Activated gamma-delta T cell treated with anti-CD3 and anti-CD28 coated beads, Interleukin-2, amount 50 U/mL, for 16 hours (primary cell): ENCODE data around the gene ERCC8.
"Not testable (repeated sequence)": the region's sequence is repeated elsewhere in the genome, so short reads cannot be mapped to it uniquely, and the experiment has no call there.

Source experiments
- DNase-seq: peaks from one replicate; pipeline ENCODE4 v3.0.0-alpha.2; 2020; ENCODE audit warnings: low read depth

Gene ERCC8

GRCh38 chr5:60916646-60917045, 28.2 kb downstream of the ERCC8 start:
- DNase-seq, result no peak

GRCh38 chr5:60903356-60903755, 41.5 kb downstream of the ERCC8 start:
- no peak for DNase-seq

- no peak for DNase-seq
These were observed 47.9 kb downstream of the ERCC8 start for GRCh38 chr5:60896991-60897390.

- DNase-seq, result no peak
These were observed 51.3 kb downstream of the ERCC8 start for GRCh38 chr5:60893521-60893920.

GRCh38 chr5:60891667-60892066, 53.2 kb downstream of the ERCC8 start:
- DNase-seq, result no peak

- DNase-seq, result no peak
These were observed 56.4 kb downstream of the ERCC8 start for GRCh38 chr5:60888359-60889061.

- no peak for DNase-seq
These were observed 57.1 kb downstream of the ERCC8 start for GRCh38 chr5:60887746-60888145.

- no peak for DNase-seq
These were observed 57.8 kb downstream of the ERCC8 start for GRCh38 chr5:60887096-60887495.

GRCh38 chr5:60886158-60886557, 58.7 kb downstream of the ERCC8 start:
- no peak for DNase-seq

- no peak for DNase-seq
These were observed 61.6 kb downstream of the ERCC8 start for GRCh38 chr5:60883229-60883628.

GRCh38 chr5:60872892-60873291, 72.0 kb downstream of the ERCC8 start:
- no peak for DNase-seq

GRCh38 chr5:60870857-60871256, 74.0 kb downstream of the ERCC8 start:
- DNase-seq, result no peak

GRCh38 chr5:60860572-60860971, 84.3 kb downstream of the ERCC8 start:
- not testable (repeated sequence) for DNase-seq

GRCh38 chr5:60856066-60856465, 88.8 kb downstream of the ERCC8 start:
- DNase-seq, result no peak

- DNase-seq, result no peak
These were observed 91.9 kb downstream of the ERCC8 start for GRCh38 chr5:60852940-60853339.

GRCh38 chr5:60852317-60852716, 92.6 kb downstream of the ERCC8 start:
- DNase-seq, result no peak

- no peak for DNase-seq
These were observed 93.2 kb downstream of the ERCC8 start for GRCh38 chr5:60851626-60852025.

- DNase-seq, result no peak
These were observed 98.6 kb downstream of the ERCC8 start for GRCh38 chr5:60846298-60846697.

- no peak for DNase-seq
These were observed 100.6 kb downstream of the ERCC8 start, which contains the start of gene ELOVL7 for GRCh38 chr5:60843936-60844905. Gene ELOVL7 (minus strand): TSS chr5:60844269. CDS start chr5:60787397, 56,872 bp downstream.

- DNase-seq, result no peak
These were observed 101.4 kb downstream of the ERCC8 start for GRCh38 chr5:60843386-60843935.

- no peak for DNase-seq
These were observed 101.9 kb downstream of the ERCC8 start for GRCh38 chr5:60842871-60843385.

- no peak for DNase-seq
These were observed 103.5 kb downstream of the ERCC8 start for GRCh38 chr5:60841361-60841760.

GRCh38 chr5:60836131-60836530, 108.7 kb downstream of the ERCC8 start:
- DNase-seq, result no peak
